ENCODE measurements around the gene PSMD13. TPM values are rescaled to one million over a fixed set of nuclear protein-coding genes. Genes with fewer than 3 reads are reported as not detected.

PSMD13 gene
- total and polyA plus RNA-seq, 2 of the 13 experiments (the other 11 are each of a cell fraction or from before 2014, with no cell fraction given): 83.0 to 117 TPM

- FAIRE-seq: no peak
- TF ChIP-seq FOXM1 (CRISPR knock-in tag; IDR thresholded peaks at IDR 0.05) (no peak), BCL3 (CRISPR knock-in tag; IDR thresholded peaks at IDR 0.05) (no peak), ZKSCAN1 (IDR thresholded peaks at IDR 0.05; ENCODE audit: low read length) (no peak), ZNF567 (CRISPR knock-in tag; IDR thresholded peaks at IDR 0.05; ENCODE audit: borderline replicate concordance) (no peak), SRSF1 (optimal IDR thresholded peaks at IDR 0.05; ENCODE audit: low read depth, low read length) (no peak), ZFX (CRISPR knock-in tag; IDR thresholded peaks at IDR 0.05; ENCODE audit: low read depth) (no peak), ZNF687 (CRISPR knock-in tag; IDR thresholded peaks at IDR 0.05) (no peak), ZNF414 (CRISPR knock-in tag; IDR thresholded peaks at IDR 0.05) (no peak), HOXA9 (CRISPR knock-in tag; IDR thresholded peaks at IDR 0.05; ENCODE audit: borderline replicate concordance) (no peak), HDAC1 (CRISPR knock-in tag; IDR thresholded peaks at IDR 0.05) (no peak), BRF2 (CRISPR knock-in tag; IDR thresholded peaks at IDR 0.05) (no peak), ZNF678 (CRISPR knock-in tag; IDR thresholded peaks at IDR 0.05) (no peak), CREB1 (IDR thresholded peaks at IDR 0.05) (no peak), CREB1 (CRISPR knock-in tag; IDR thresholded peaks at IDR 0.05) (no peak), NFATC3 (CRISPR knock-in tag; IDR thresholded peaks at IDR 0.05) (no peak), RFXANK (CRISPR knock-in tag; IDR thresholded peaks at IDR 0.05) (no peak), ZNF17 (CRISPR knock-in tag; IDR thresholded peaks at IDR 0.05) (no peak), MXI1 (IDR thresholded peaks at IDR 0.05; ENCODE audit: borderline replicate concordance, low read depth, low read length) (no peak)
Observed at GRCh38 chr11:295351-296170, 58.8 kb downstream of the PSMD13 start.

More at GRCh38 chr11:295351-296170, 58.8 kb downstream of the PSMD13 start:
- H3K27me3 ChIP-seq (ENCODE audit: control insufficient read depth in 1 of 2, insufficient read depth in 2 of 2, low read length in 2 of 2): peaks cover 11 to 18% of the 10 kb centered on the region in 2 experiments
- H3K9me3 ChIP-seq (ENCODE audit: low read length): no peaks in the 10 kb centered on the region
- POLR2A ChIA-PET: no interaction called here
- H3K4me3 ChIP-seq (replicated peaks in 1 of 3; ENCODE audit: insufficient read depth in 1 of 3, low read depth in 2 of 3, low read length in 3 of 3): no peak overlapping the region
- BruUV-seq (replicated peaks): no TSS peak
- CTCF ChIA-PET (ENCODE audit: low intra/inter-chr PET ratio, low total read pairs): no interaction called here
- H3K79me2 ChIP-seq (ENCODE audit: insufficient read depth, low read length): no peaks in the 10 kb centered on the region
- H3K36me3 ChIP-seq (replicated peaks in 1 of 2; ENCODE audit: control insufficient read depth in 1 of 2, insufficient read depth in 2 of 2, low read length in 2 of 2): 0 out of 5 replicates have a peak, but pooled peaks cover 0 to 2% of the 10 kb centered on the region in 2 experiments
- no peak overlapping the region for H2AFZ ChIP-seq (ENCODE audit: low read length)
- DNase-seq (ENCODE audit: low spot score) (no peak), ATAC-seq (no peak)
- H3K27ac ChIP-seq (ENCODE audit: extremely low read length, insufficient read depth, low read length): no peak overlapping the region
- no peaks in the 10 kb centered on the region for H4K20me1 ChIP-seq (ENCODE audit: insufficient read depth, low read length)
- in situ Hi-C loops (cut with HindIII; ENCODE audit: extremely low pct_ligation_motif_present, low pct_unique_long_range_greater_than_20kb): no loop called here
- no peak overlapping the region for H3K4me2 ChIP-seq (ENCODE audit: low read depth, low read length)
- intact Hi-C loops (cut with micrococcal nuclease; ENCODE audit: unreplicated experiment): no loop called here
- WGBS (ENCODE audit: low lambda C conversion rate): 91% methylated on average over 17 of the region's 26 CpGs
- H3K4me1 ChIP-seq (ENCODE audit: insufficient read depth, low read length): peaks cover 27% of the 10 kb centered on the region
- H3K9ac ChIP-seq (ENCODE audit: insufficient read depth, low read depth, low read length): no peak overlapping the region

Data from HepG2 (cell line).